HepG2 (cell line): Measurements from ENCODE around the gene GOT1.

Experiments
- CTCF ChIP-seq: sonication (generic); formaldehyde crosslinking; IDR thresholded peaks from 2 replicates; pipeline ENCODE4 v1.5.0; 2020; ENCODE audit warnings: mild to moderate bottlenecking, missing genetic modification reagents, moderate library complexity
- DPF2 ChIP-seq: sonication (generic); formaldehyde crosslinking; IDR thresholded peaks from 2 replicates; pipeline ENCODE4 v1.4.0; 2020; ENCODE audit warnings: mild to moderate bottlenecking, low read depth, missing genetic modification reagents, borderline replicate concordance
- ELF4 ChIP-seq: sonication (generic); formaldehyde crosslinking; IDR thresholded peaks from 2 replicates; pipeline ENCODE4 v1.5.0; 2020; ENCODE audit warnings: missing genetic modification reagents, mild to moderate bottlenecking, moderate library complexity, borderline replicate concordance
- FOXM1 ChIP-seq: sonication (generic); formaldehyde crosslinking; IDR thresholded peaks from 2 replicates; pipeline ENCODE4 v1.5.0; 2020; ENCODE audit warnings: missing genetic modification reagents
- MAX ChIP-seq: IDR thresholded peaks from 2 replicates; pipeline ENCODE4 v1.6.1; 2012; ENCODE audit warnings: inconsistent platforms
- MAZ ChIP-seq, 2 experiments: sonication (generic) in 1 of 2; formaldehyde crosslinking in 1 of 2; IDR thresholded peaks; 2 replicates each; pipeline versions ENCODE4 v1.5.0 to v1.6.1; 2012 to 2020; ENCODE audit warnings: low read depth in 2 of 2, mild to moderate bottlenecking in 2 of 2, borderline replicate concordance in 1 of 2, improper control_type of control experiment in 1 of 2, low read length in 1 of 2, missing genetic modification reagents in 1 of 2, moderate library complexity in 1 of 2
- MED13 ChIP-seq: sonication (generic); formaldehyde crosslinking; IDR thresholded peaks from 2 replicates; pipeline ENCODE4 v1.5.0; 2020; ENCODE audit warnings: missing genetic modification reagents
- NBN ChIP-seq: fragments of 450-650 bp; conservative IDR thresholded peaks from 2 replicates; pipeline ENCODE4 v1.6.1; 2017
- NR2F1 ChIP-seq, 2 experiments: fragments of 450-650 bp in 1 of 2; formaldehyde crosslinking in 1 of 2; IDR thresholded peaks; 2 replicates each; pipeline versions ENCODE4 v1.5.0 to v1.6.1; 2016 to 2020; ENCODE audit warnings: mild to moderate bottlenecking in 1 of 2, missing compliant biosample characterization in 1 of 2, missing genetic modification reagents in 1 of 2, moderate library complexity in 1 of 2
- RXRA ChIP-seq: sonication (generic); formaldehyde crosslinking; IDR thresholded peaks from 2 replicates; pipeline ENCODE4 v1.5.1; 2020; ENCODE audit warnings: missing genetic modification reagents
- ZNF333 ChIP-seq: sonication (generic); formaldehyde crosslinking; IDR thresholded peaks from 2 replicates; pipeline ENCODE4 v1.4.0; 2020; ENCODE audit warnings: mild to moderate bottlenecking, missing genetic modification reagents, borderline replicate concordance
- ZNF703 ChIP-seq: sonication (generic); formaldehyde crosslinking; IDR thresholded peaks from 2 replicates; pipeline ENCODE4 v1.5.1; 2020; ENCODE audit warnings: missing genetic modification reagents, mild to moderate bottlenecking, moderate library complexity, borderline replicate concordance
- ZNF766 ChIP-seq: sonication (generic); formaldehyde crosslinking; IDR thresholded peaks from 2 replicates; pipeline ENCODE4 v1.5.0; 2020; ENCODE audit warnings: missing genetic modification reagents, borderline replicate concordance

- TF ChIP-seq ELF4, result no peak
- TF ChIP-seq ZNF766 (CRISPR knock-in tag), result peak; percentile 91
- TF ChIP-seq ZNF333 (CRISPR knock-in tag), result no peak
- TF ChIP-seq DPF2, result peak; percentile 98
- TF ChIP-seq ZNF703, result no peak
- TF ChIP-seq NBN, result no peak
- TF ChIP-seq CTCF (CRISPR knock-in tag), result no peak
- TF ChIP-seq MED13, result peak; percentile 72; the same call in 1 of the 2 replicates
- peak; percentile 53; the same call in 1 of the 2 replicates for TF ChIP-seq RXRA (CRISPR knock-in tag)
- no peak for TF ChIP-seq FOXM1 (CRISPR knock-in tag)
- TF ChIP-seq MAZ (IDR thresholded peaks at IDR 0.05; ENCODE audit: borderline replicate concordance, low read depth, low read length), result no peak
- no peak for TF ChIP-seq MAZ (CRISPR knock-in tag; IDR thresholded peaks at IDR 0.05; ENCODE audit: low read depth)
- peak; percentile 64 for TF ChIP-seq MAX
- peak; percentile 63 to 66; a peak in 3 of 4 replicates for TF ChIP-seq NR2F1 (CRISPR knock-in tag; IDR thresholded peaks at IDR 0.05)
These were observed 9.1 kb downstream of the GOT1 start for GRCh38 chr10:99421233-99421739.
